Measurements from ENCODE around the gene COPA.

COPA gene

DNA sequence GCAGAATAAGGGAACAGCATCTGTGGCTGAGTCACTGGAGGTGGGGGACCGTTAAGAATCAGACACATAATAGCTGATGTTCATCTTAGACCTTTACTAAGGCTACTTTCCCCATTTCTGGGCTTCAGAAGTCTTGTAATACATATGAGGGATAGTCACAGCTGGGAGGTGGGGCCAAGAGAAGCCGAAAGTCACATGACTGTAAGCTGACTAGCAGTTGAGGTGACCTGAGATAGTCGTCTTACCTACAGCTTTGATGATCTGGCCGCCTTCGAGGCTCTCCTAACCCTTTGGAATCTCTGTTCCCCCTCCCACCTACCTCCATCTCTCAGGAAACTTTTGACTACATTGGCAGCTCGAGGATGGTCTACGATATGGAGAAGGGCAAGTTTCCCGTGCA is 9.5 kb upstream of the COPA start:
- Histone ChIP-seq H3K27me3 (ENCODE audit: control insufficient read depth in 5 of 5, insufficient read depth in 4 of 5, low read length in 5 of 5) (no peaks in the 10 kb centered on the region), H3K9ac (ENCODE audit: low read length in 5 of 5) (no peak overlapping the region), H3K4me3 (ENCODE audit: low read depth in 1 of 5, low read length in 5 of 5) (no peak overlapping the region), H3K4me1 (ENCODE audit: control insufficient read depth in 5 of 5, insufficient read depth in 5 of 5, low read length in 5 of 5) (peaks cover 1 to 37% (median 31%) of the 10 kb centered on the region in 5 donors), H3K9me3 (ENCODE audit: control insufficient read depth in 5 of 5, low read length in 5 of 5) (no peaks in the 10 kb centered on the region), H3K36me3 (ENCODE audit: control insufficient read depth in 5 of 5, insufficient read depth in 5 of 5, low read length in 5 of 5) (peaks cover 30 to 99% (median 92%) of the 10 kb centered on the region in 5 donors), H3K27ac (ENCODE audit: low read depth, low read length) (no peak overlapping the region)

- Histone ChIP-seq H3K27me3 (ENCODE audit: control insufficient read depth in 5 of 5, insufficient read depth in 4 of 5, low read length in 5 of 5) (no peaks in the 10 kb centered on the region), H3K9me3 (ENCODE audit: control insufficient read depth in 5 of 5, low read length in 5 of 5) (no peaks in the 10 kb centered on the region), H3K9ac (ENCODE audit: low read length in 5 of 5) (no peak overlapping the region), H3K4me1 (ENCODE audit: control insufficient read depth in 5 of 5, insufficient read depth in 5 of 5, low read length in 5 of 5) (peaks cover 0 to 30% (median 25%) of the 10 kb centered on the region in 5 donors), H3K36me3 (ENCODE audit: control insufficient read depth in 5 of 5, insufficient read depth in 5 of 5, low read length in 5 of 5) (peaks cover 30 to 94% (median 86%) of the 10 kb centered on the region in 5 donors), H3K27ac (ENCODE audit: low read depth, low read length) (no peak overlapping the region), H3K4me3 (ENCODE audit: low read depth in 1 of 5, low read length in 5 of 5) (no peak overlapping the region)
Observed at GRCh38 chr1:160351629-160352028, 8.6 kb upstream of the COPA start.

DNA sequence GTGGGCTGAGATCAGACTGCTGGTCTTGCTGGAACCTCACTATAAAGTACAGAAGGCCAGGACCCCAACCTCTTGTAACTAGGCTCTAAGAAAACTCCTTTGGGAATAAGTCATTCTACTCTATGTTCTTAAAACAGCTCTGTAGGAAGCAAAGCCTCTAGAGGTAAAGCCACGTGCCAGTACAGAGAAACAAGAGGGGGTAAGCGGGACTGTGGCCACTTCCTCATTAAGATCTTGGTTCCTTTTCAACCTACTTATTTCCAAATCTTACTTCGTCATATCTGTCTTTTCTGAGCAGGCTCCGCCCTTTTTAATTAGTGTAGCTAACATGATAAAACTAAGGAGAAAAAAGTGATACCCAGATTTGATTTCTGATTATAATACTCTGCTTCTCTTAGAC is 3.9 kb upstream of the COPA start:
- Histone ChIP-seq H3K27ac (ENCODE audit: low read depth, low read length) (no peak overlapping the region), H3K9me3 (ENCODE audit: control insufficient read depth in 5 of 5, low read length in 5 of 5) (no peaks in the 10 kb centered on the region), H3K9ac (ENCODE audit: low read length in 5 of 5) (peak overlapping the region in 1 of 5 donors; percentile 28), H3K4me1 (ENCODE audit: control insufficient read depth in 5 of 5, insufficient read depth in 5 of 5, low read length in 5 of 5) (peaks cover 0 to 37% (median 24%) of the 10 kb centered on the region in 5 donors), H3K4me3 (ENCODE audit: low read depth in 1 of 5, low read length in 5 of 5) (no peak overlapping the region), H3K36me3 (ENCODE audit: control insufficient read depth in 5 of 5, insufficient read depth in 5 of 5, low read length in 5 of 5) (peaks cover 19 to 55% (median 43%) of the 10 kb centered on the region in 5 donors), H3K27me3 (ENCODE audit: control insufficient read depth in 5 of 5, insufficient read depth in 4 of 5, low read length in 5 of 5) (no peaks in the 10 kb centered on the region)

- Histone ChIP-seq H3K4me3 (ENCODE audit: low read depth in 1 of 5, low read length in 5 of 5) (no peak overlapping the region), H3K9me3 (ENCODE audit: control insufficient read depth in 5 of 5, low read length in 5 of 5) (no peaks in the 10 kb centered on the region), H3K9ac (ENCODE audit: low read length in 5 of 5) (no peak overlapping the region), H3K27me3 (ENCODE audit: control insufficient read depth in 5 of 5, insufficient read depth in 4 of 5, low read length in 5 of 5) (no peaks in the 10 kb centered on the region), H3K27ac (ENCODE audit: low read depth, low read length) (no peak overlapping the region), H3K36me3 (ENCODE audit: control insufficient read depth in 5 of 5, insufficient read depth in 5 of 5, low read length in 5 of 5) (peaks cover 19 to 50% (median 38%) of the 10 kb centered on the region in 5 donors), H3K4me1 (ENCODE audit: control insufficient read depth in 5 of 5, insufficient read depth in 5 of 5, low read length in 5 of 5) (peaks cover 0 to 37% (median 24%) of the 10 kb centered on the region in 5 donors)
Observed at GRCh38 chr1:160346463-160346862, 3.4 kb upstream of the COPA start.

GRCh38 chr1:160344936-160345335 is 1.9 kb upstream of the COPA start:
- Histone ChIP-seq H3K9ac (ENCODE audit: low read length in 5 of 5) (no peak overlapping the region), H3K4me3 (ENCODE audit: low read depth in 1 of 5, low read length in 5 of 5) (no peak overlapping the region), H3K9me3 (ENCODE audit: control insufficient read depth in 5 of 5, low read length in 5 of 5) (no peaks in the 10 kb centered on the region), H3K36me3 (ENCODE audit: control insufficient read depth in 5 of 5, insufficient read depth in 5 of 5, low read length in 5 of 5) (peaks cover 15 to 35% (median 23%) of the 10 kb centered on the region in 5 donors), H3K4me1 (ENCODE audit: control insufficient read depth in 5 of 5, insufficient read depth in 5 of 5, low read length in 5 of 5) (peaks cover 0 to 46% (median 34%) of the 10 kb centered on the region in 5 donors), H3K27ac (ENCODE audit: low read depth, low read length) (no peak overlapping the region), H3K27me3 (ENCODE audit: control insufficient read depth in 5 of 5, insufficient read depth in 4 of 5, low read length in 5 of 5) (no peaks in the 10 kb centered on the region)

GRCh38 chr1:160344241-160344640 is 1.2 kb upstream of the COPA start:
- no peak overlapping the region for H3K27ac ChIP-seq (ENCODE audit: low read depth, low read length)
- peaks cover 0 to 46% (median 34%) of the 10 kb centered on the region in 5 donors for H3K4me1 ChIP-seq (ENCODE audit: control insufficient read depth in 5 of 5, insufficient read depth in 5 of 5, low read length in 5 of 5)
- no peaks in the 10 kb centered on the region for H3K27me3 ChIP-seq (ENCODE audit: control insufficient read depth in 5 of 5, insufficient read depth in 4 of 5, low read length in 5 of 5)
- H3K36me3 ChIP-seq (ENCODE audit: control insufficient read depth in 5 of 5, insufficient read depth in 5 of 5, low read length in 5 of 5): peaks cover 18 to 35% (median 23%) of the 10 kb centered on the region in 5 donors
- no peaks in the 10 kb centered on the region for H3K9me3 ChIP-seq (ENCODE audit: control insufficient read depth in 5 of 5, low read length in 5 of 5)
- H3K9ac ChIP-seq (ENCODE audit: low read length in 5 of 5): peak overlapping the region in 4 of 5 donors; percentile 92 to 100 (median 98)
- peak overlapping the region; percentile 81 to 99 (median 95) for H3K4me3 ChIP-seq (ENCODE audit: low read depth in 1 of 5, low read length in 5 of 5)

DNA sequence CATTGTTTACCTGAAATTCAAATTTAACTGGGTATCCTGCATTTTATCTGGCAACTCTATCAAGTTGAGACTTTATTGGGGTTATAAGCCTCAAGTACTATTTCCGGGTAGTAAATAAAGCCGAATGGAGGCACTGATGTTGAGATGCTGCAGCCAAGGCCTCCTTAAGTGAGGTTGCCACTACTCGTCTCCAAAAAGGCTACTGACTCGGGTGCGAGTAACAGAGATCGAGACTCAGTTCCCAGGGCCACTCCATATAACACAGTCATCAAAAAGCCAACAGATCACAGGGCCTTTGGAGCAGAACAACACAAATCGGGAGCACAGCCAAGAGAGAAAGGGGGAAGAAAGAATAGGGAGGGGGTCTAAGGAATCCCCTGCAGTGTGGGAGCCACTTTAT is 524 bp downstream of the COPA start:
- H3K9ac ChIP-seq (ENCODE audit: low read length in 5 of 5): peak overlapping the region; percentile 92 to 100 (median 99)
- peaks cover 20 to 37% (median 24%) of the 10 kb centered on the region in 5 donors for H3K36me3 ChIP-seq (ENCODE audit: control insufficient read depth in 5 of 5, insufficient read depth in 5 of 5, low read length in 5 of 5)
- no peaks in the 10 kb centered on the region for H3K9me3 ChIP-seq (ENCODE audit: control insufficient read depth in 5 of 5, low read length in 5 of 5)
- peaks cover 0 to 49% (median 36%) of the 10 kb centered on the region in 5 donors for H3K4me1 ChIP-seq (ENCODE audit: control insufficient read depth in 5 of 5, insufficient read depth in 5 of 5, low read length in 5 of 5)
- peak overlapping the region; percentile 97 for H3K27ac ChIP-seq (ENCODE audit: low read depth, low read length)
- H3K4me3 ChIP-seq (ENCODE audit: low read depth in 1 of 5, low read length in 5 of 5): peak overlapping the region; percentile 81 to 99 (median 95)
- no peaks in the 10 kb centered on the region for H3K27me3 ChIP-seq (ENCODE audit: control insufficient read depth in 5 of 5, insufficient read depth in 4 of 5, low read length in 5 of 5)

DNA sequence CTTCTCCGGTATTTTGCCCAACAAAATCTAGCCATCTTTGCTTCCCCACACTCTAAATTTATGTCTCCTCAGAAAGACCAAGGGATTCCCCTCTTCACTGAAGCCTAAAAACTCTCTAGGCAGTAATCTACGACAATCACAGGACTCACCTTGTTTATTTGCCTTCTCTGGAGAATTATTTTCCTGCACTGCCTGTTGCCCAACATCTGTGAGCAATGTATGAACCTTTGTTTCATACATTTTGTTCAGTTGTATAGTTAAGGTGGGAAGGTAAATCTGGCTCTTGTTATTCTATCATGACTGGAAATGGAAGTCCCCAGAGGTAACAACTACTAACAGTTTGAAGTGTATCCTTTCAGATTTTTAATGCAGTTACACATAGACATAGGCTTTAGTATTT is 2.2 kb downstream of the COPA start:
- H3K9ac ChIP-seq (ENCODE audit: low read length in 5 of 5): peak overlapping the region in 1 of 5 donors; percentile 34
- H3K4me1 ChIP-seq (ENCODE audit: control insufficient read depth in 5 of 5, insufficient read depth in 5 of 5, low read length in 5 of 5): peaks cover 0 to 41% (median 33%) of the 10 kb centered on the region in 5 donors
- H3K27me3 ChIP-seq (ENCODE audit: control insufficient read depth in 5 of 5, insufficient read depth in 4 of 5, low read length in 5 of 5): no peaks in the 10 kb centered on the region
- no peaks in the 10 kb centered on the region for H3K9me3 ChIP-seq (ENCODE audit: control insufficient read depth in 5 of 5, low read length in 5 of 5)
- H3K4me3 ChIP-seq (ENCODE audit: low read depth in 1 of 5, low read length in 5 of 5): peak overlapping the region in 1 of 5 donors; percentile 13
- H3K36me3 ChIP-seq (ENCODE audit: control insufficient read depth in 5 of 5, insufficient read depth in 5 of 5, low read length in 5 of 5): peaks cover 21 to 46% (median 32%) of the 10 kb centered on the region in 5 donors
- H3K27ac ChIP-seq (ENCODE audit: low read depth, low read length): peak overlapping the region; percentile 97

DNA sequence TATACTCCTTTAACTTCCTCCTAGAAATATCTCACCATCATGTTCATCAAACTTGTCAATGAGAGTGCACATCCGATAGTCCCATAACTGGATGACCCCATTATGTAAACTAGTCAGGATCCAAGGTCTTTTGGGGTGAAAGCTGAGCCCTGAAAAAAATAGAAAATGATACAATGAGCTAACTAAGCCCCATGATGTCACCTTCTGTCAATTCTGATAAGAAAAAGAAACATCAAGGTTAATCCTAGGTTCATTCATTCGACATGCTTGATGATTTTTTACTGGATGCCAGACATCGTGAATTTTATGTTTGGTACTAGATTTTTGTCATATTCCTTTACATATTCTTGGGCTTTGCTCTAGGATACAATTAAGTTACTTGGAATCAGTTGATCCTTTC is 2.9 kb downstream of the COPA start:
- Histone ChIP-seq H3K9ac (ENCODE audit: low read length in 5 of 5) (peak overlapping the region in 2 of 5 donors; percentile 15 to 36), H3K27me3 (ENCODE audit: control insufficient read depth in 5 of 5, insufficient read depth in 4 of 5, low read length in 5 of 5) (no peaks in the 10 kb centered on the region), H3K9me3 (ENCODE audit: control insufficient read depth in 5 of 5, low read length in 5 of 5) (no peaks in the 10 kb centered on the region), H3K27ac (ENCODE audit: low read depth, low read length) (peak overlapping the region; percentile 97), H3K4me1 (ENCODE audit: control insufficient read depth in 5 of 5, insufficient read depth in 5 of 5, low read length in 5 of 5) (peaks cover 0 to 41% (median 33%) of the 10 kb centered on the region in 5 donors), H3K36me3 (ENCODE audit: control insufficient read depth in 5 of 5, insufficient read depth in 5 of 5, low read length in 5 of 5) (peaks cover 21 to 49% (median 32%) of the 10 kb centered on the region in 5 donors), H3K4me3 (ENCODE audit: low read depth in 1 of 5, low read length in 5 of 5) (no peak overlapping the region)

DNA sequence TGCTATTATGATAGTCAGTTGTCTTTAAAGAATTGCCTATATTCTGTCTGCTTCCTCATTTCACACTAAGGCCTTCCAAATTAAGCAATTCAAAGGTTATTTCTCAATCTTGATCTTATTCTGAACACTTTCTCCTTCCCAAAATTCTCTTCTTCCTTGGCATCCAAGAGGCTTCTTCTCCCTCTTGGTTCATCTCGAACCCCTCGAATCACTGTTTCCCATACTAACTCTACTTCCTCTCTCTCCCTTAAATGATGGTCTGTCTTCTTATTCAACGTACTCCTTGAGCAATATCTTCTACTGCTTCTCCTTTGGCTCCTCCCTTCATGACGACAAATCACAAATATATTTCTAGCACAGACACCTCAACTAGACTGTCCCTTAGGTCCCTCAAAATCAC is 4.5 kb downstream of the COPA start:
- Histone ChIP-seq H3K9me3 (ENCODE audit: control insufficient read depth in 5 of 5, low read length in 5 of 5) (no peaks in the 10 kb centered on the region), H3K9ac (ENCODE audit: low read length in 5 of 5) (peak overlapping the region in 2 of 5 donors; percentile 18 to 42), H3K4me3 (ENCODE audit: low read depth in 1 of 5, low read length in 5 of 5) (no peak overlapping the region), H3K27me3 (ENCODE audit: control insufficient read depth in 5 of 5, insufficient read depth in 4 of 5, low read length in 5 of 5) (no peaks in the 10 kb centered on the region), H3K27ac (ENCODE audit: low read depth, low read length) (no peak overlapping the region), H3K36me3 (ENCODE audit: control insufficient read depth in 5 of 5, insufficient read depth in 5 of 5, low read length in 5 of 5) (peaks cover 36 to 60% (median 43%) of the 10 kb centered on the region in 5 donors), H3K4me1 (ENCODE audit: control insufficient read depth in 5 of 5, insufficient read depth in 5 of 5, low read length in 5 of 5) (peaks cover 0 to 30% (median 25%) of the 10 kb centered on the region in 5 donors)

Measured in subcutaneous abdominal adipose tissue (tissue), 5 donors.